ENCODE measurements around the gene PCLAF.
"Not testable (repeated sequence)": the region's sequence is repeated elsewhere in the genome, so short reads cannot be mapped to it uniquely, and the experiment has no call there.

Gene PCLAF

GRCh38 chr15:64326975-64327374 lies 54.3 kb downstream of the PCLAF start:
- not testable (repeated sequence) for DNase-seq (ENCODE audit: low spot score); H3K4me1 Mint-ChIP-seq (ENCODE audit: low read depth); H3K9me3 Mint-ChIP-seq; H3K27ac Mint-ChIP-seq; H3K4me3 Mint-ChIP-seq; H3K27me3 Mint-ChIP-seq (ENCODE audit: low read depth); H3K36me3 Mint-ChIP-seq (ENCODE audit: low read depth)

- not testable (repeated sequence) for H3K4me3 Mint-ChIP-seq; H3K27ac Mint-ChIP-seq; H3K27me3 Mint-ChIP-seq (ENCODE audit: low read depth); H3K4me1 Mint-ChIP-seq (ENCODE audit: low read depth); H3K36me3 Mint-ChIP-seq (ENCODE audit: low read depth); H3K9me3 Mint-ChIP-seq; DNase-seq (ENCODE audit: low spot score)
These were observed 54.8 kb downstream of the PCLAF start for GRCh38 chr15:64326458-64326857.

- Mint-ChIP-seq H3K9me3 (no peaks in the 10 kb centered on the region), H3K36me3 (ENCODE audit: low read depth) (no peaks in the 10 kb centered on the region), H3K27me3 (ENCODE audit: low read depth) (no peaks in the 10 kb centered on the region), H3K4me3 (no peak overlapping the region), H3K27ac (no peak overlapping the region), H3K4me1 (ENCODE audit: low read depth) (peaks cover 2% of the 10 kb centered on the region)
- no peak for DNase-seq (ENCODE audit: low spot score)
These were observed 56.9 kb downstream of the PCLAF start for GRCh38 chr15:64324165-64324877.

- no peak for DNase-seq (ENCODE audit: low spot score)
- Mint-ChIP-seq H3K27ac (no peak overlapping the region), H3K4me3 (no peak overlapping the region), H3K4me1 (ENCODE audit: low read depth) (peaks cover 8% of the 10 kb centered on the region), H3K36me3 (ENCODE audit: low read depth) (peaks cover 6% of the 10 kb centered on the region), H3K9me3 (no peaks in the 10 kb centered on the region), H3K27me3 (ENCODE audit: low read depth) (no peaks in the 10 kb centered on the region)
These were observed 66.0 kb downstream of the PCLAF start for GRCh38 chr15:64315216-64315615.

GRCh38 chr15:64314456-64314855 lies 66.8 kb downstream of the PCLAF start:
- peaks cover 7% of the 10 kb centered on the region for H3K4me1 Mint-ChIP-seq (ENCODE audit: low read depth)
- H3K27ac Mint-ChIP-seq, result no peak overlapping the region
- H3K4me3 Mint-ChIP-seq, result no peak overlapping the region
- H3K27me3 Mint-ChIP-seq (ENCODE audit: low read depth), result no peaks in the 10 kb centered on the region
- DNase-seq (ENCODE audit: low spot score), result no peak
- H3K9me3 Mint-ChIP-seq, result no peaks in the 10 kb centered on the region
- peaks cover 6% of the 10 kb centered on the region for H3K36me3 Mint-ChIP-seq (ENCODE audit: low read depth)
